HG03280 (cell line): ENCODE data around the gene AUTS2.

Experiments used
- ATAC-seq: cut with Tn5 transposase; IDR thresholded peaks from one replicate; pipeline ENCODE4 v1.9.1; 2021; ENCODE audit warnings: mild to moderate bottlenecking, moderate library complexity; ENCODE audit not compliant: unreplicated experiment

AUTS2 gene

GRCh38 chr7:70500261-70500660 is 902.0 kb downstream of the AUTS2 start:
- no peak for ATAC-seq

DNA sequence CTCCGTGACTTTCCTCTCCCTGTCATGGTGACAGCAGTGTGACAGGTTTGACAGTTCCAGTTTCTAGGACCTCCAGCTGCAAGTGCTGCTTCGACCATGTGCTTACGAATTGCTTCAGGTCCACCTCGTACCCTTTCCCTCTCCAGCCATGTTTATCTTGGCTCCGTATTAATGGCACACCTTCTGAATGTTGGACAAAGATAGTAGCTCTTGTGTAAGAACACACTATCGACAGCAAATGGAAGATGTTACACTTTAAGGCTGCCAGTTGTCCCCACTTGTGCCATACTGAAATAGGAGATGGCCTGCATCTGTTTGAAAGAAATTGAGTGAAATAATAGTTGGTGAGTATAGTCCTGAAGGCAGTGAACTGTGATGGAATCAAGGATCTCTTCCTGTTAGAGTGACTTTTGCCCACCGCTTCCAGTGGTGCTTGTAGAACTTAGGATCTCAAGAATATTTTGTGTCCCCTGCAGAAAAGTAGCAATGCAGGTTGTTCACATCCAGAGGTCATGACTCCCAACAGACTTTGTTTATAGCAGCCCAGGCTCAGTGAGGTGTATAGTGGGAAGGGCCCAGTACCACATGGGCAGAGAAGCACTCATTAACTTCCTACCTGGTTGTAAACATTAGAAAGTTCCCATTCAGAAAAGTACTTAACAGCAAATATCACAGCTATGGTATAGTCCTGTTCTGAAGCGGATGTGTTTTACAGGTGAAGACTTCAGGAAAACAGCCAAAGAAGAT is 904.0 kb downstream of the AUTS2 start:
- ATAC-seq = no peak

GRCh38 chr7:70504254-70504653 is 906.0 kb downstream of the AUTS2 start:
- no peak for ATAC-seq

DNA sequence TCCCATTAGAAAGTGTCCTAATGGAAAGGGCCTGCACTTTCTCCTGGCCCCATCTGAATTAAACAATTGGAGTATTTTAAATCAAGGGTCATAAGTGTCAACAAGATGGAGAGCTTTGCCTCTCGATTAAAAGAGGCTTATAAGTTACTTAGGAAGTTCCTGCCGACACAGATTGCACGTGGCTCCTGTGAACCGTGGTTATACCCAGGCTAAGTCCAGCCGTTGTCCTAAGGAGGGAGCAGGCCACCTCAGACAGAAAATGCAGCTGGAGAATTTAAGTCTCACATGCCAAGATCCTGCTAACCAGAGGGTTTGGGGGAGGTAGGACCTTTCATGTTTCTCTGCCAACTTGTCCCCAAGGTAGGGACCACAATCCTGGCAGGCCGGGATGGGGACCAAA is 907.2 kb downstream of the AUTS2 start:
- no peak for ATAC-seq

GRCh38 chr7:70505886-70506285 is 907.6 kb downstream of the AUTS2 start:
- no peak for ATAC-seq

DNA sequence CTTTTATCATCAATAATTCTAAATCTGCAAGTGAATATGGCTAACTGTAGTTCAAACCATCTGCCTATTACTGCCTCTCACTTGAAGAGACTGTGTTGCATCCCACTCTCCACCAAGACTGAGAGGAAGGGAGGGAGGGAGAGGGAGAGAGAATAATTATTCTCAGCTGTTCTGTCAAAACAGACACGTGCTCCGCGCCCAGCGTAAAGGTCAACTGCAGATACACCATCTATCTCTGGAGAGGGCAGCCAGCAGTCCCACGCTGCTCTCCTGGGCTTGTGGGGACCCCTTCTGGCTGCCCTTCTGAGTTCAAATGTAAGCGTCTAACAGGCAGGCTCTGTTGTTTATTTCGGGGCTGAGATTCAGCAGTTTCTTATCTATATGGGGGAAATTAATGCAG is 908.2 kb downstream of the AUTS2 start:
- ATAC-seq = no peak

DNA sequence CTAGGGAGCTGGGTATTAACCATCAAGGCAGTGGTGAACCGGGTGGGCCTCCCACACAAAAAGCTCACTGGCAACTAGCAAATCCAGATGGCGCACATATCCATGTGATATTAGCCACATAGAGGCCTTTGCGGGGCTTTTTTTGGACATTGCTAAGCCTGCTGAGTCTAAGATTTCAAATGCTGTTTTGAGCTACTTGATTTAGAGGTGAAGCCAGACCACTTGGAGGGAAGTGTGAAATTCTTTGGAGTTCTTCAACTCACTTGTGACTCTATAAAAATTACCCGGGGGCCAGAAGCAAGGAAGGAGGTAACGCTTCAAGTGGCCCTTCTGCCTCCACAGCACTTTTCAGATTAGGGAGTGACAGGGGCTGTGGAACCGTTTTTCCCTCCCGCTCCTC is 913.9 kb downstream of the AUTS2 start:
- ATAC-seq = no peak

- ATAC-seq = no peak
These were observed 914.5 kb downstream of the AUTS2 start for GRCh38 chr7:70512761-70513160.

- no peak for ATAC-seq
These were observed 922.3 kb downstream of the AUTS2 start for GRCh38 chr7:70520611-70521010.

DNA sequence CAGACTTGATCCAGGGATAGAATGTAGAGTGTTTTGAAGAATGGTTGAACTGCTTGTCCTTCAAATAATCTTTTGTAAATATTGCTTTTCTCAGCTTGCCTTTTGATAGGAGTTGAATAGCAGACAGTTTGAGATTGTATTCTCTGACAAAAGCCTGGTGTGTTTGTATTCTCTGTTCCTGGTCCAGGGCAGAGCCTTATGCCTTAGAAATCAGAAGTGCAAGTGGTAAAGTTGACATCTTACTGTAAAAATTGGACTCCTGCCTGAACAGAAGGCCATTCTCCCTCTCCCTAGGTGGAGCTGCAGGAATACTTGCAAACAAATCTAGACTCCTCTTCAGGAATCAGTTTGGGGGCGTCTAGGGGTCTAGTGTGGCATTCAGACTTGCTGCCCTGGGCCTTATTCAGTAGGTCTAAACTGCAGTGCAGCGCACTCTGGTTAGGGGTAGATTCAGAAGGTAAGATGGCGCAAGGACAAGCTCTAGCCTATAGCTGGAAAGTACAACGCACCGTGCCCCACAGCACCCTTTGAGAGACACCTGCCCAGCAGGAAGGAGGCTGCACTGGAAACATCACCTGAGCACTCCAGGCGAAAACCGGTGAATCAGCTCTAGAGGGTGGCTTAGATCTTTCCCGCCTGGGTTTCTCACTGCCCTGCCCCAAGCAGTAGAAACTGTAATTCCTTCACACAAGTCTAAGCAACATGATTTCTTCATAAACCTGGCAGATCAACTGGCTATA is 925.1 kb downstream of the AUTS2 start:
- no peak for ATAC-seq

- ATAC-seq = no peak
These were observed 925.7 kb downstream of the AUTS2 start for GRCh38 chr7:70523989-70524351.

DNA sequence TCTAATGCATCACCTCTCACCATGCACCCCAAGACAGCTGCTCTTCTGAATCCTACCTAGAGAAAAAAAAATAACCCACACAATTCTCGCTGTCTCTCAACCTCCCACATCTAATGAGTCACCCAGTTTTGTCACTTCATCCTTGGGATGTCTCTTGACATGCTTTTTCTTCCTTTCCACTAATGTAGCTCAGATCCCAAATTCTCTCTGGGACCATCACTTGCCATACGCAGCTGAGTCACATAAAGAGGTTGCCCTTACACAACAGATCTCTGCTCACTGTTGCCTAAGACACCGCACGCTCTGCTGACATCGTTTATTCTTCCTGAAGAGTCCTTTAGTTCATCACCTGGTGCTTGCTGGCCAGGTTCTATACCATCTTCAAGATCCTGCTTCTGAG is 927.7 kb downstream of the AUTS2 start:
- ATAC-seq = no peak

GRCh38 chr7:70527520-70528115 is 929.3 kb downstream of the AUTS2 start:
- ATAC-seq = no peak

DNA sequence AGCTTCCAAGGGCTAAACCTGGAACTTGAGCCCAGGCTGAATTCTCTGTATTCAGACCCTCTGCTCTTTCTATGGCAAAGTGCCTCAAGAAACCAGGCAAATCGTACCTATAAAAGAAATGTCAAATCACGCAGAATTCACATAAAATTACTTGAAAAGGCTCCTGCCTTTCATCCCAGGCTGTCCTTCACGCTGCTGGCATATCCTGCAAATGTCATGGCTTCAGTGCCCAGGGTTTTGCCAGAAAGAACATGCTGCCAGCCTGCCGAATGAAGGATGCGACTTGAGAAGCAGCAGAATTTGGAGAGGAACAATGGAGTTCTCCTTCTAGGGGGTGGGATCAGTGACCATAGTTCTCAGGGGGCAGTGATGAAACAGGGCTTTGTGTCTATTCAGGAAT is 931.2 kb downstream of the AUTS2 start:
- no peak for ATAC-seq

DNA sequence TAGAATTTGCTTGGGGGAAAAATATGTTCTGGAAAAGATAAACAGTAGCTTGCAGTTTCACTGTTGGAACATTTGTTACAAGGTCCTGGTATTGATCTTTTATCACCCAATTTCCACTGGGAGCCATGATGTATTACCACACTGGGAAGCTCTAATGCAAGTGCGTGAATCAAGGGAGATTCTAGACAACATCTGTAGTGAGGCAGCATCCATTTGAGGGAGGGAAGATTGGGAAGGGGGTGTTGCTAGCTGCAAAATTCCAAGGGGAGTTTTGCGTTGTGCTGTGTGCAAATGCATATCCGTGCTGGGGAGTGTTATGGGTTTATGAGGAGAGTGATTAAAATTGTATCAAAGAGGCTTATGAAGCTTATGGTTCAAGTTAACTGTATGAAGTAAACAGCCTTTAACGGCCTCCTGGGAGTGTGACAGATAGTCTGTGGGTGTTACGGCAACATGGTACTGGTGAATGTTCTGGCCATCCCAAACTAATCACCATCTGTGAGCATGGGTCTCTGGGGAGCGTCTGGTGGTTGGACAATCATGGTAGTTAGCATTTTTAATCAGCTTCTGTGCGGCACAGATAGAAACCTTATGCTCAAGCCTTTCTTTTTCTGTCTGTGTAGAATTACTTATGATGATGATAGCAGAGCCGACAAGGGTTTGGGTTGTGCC is 931.8 kb downstream of the AUTS2 start:
- ATAC-seq = no peak

GRCh38 chr7:70533614-70534013 is 935.3 kb downstream of the AUTS2 start:
- no peak for ATAC-seq

DNA sequence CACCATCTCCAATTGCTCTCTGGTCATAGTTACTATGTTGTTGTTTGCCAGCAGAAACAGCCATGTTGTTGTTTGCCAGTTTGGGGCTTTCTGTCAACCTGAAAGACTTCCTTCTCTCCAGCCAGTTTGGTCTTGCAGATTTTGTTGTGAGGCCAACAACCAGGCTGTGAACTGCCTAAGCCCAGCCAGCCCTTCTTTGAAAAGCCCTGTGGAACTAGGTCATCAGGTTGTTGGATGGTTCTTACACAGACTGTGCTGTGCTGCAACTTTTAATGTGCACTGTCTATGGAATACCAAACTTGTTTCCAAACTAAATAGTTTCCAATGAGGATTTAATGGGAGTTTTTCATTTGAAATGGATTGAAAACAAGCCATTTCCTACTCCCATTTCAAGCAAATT is 940.9 kb downstream of the AUTS2 start:
- no peak for ATAC-seq

- no peak for ATAC-seq
These were observed 941.3 kb downstream of the AUTS2 start for GRCh38 chr7:70539617-70540016.

- ATAC-seq = no peak
These were observed 942.4 kb downstream of the AUTS2 start for GRCh38 chr7:70540641-70541040.

- ATAC-seq = no peak
These were observed 944.6 kb downstream of the AUTS2 start for GRCh38 chr7:70542750-70543376.

DNA sequence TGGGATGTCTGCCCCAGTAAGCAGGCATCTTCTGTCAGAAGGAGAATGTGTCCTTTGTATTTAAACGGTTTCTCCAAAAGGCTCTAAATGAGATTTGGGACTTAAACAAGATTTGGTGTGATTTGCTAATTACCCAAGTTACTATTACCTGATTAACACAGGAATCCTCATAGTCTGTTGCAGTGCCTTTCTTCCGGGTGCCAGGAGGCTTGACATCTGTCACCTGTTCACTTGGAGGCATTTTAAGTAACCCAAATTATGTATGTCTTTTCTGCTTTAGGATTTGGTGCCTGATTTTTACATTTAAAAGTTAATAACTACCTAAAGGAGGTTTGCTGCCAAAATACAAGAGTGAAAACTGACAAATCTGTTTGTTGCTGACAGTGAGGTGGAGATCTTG is 945.7 kb downstream of the AUTS2 start:
- no peak for ATAC-seq
